ENCODE measurements around the gene CCDC8.
"Not testable (repeated sequence)": the region's sequence is repeated elsewhere in the genome, so short reads cannot be mapped to it uniquely, and the experiment has no call there.

Gene CCDC8

DNA sequence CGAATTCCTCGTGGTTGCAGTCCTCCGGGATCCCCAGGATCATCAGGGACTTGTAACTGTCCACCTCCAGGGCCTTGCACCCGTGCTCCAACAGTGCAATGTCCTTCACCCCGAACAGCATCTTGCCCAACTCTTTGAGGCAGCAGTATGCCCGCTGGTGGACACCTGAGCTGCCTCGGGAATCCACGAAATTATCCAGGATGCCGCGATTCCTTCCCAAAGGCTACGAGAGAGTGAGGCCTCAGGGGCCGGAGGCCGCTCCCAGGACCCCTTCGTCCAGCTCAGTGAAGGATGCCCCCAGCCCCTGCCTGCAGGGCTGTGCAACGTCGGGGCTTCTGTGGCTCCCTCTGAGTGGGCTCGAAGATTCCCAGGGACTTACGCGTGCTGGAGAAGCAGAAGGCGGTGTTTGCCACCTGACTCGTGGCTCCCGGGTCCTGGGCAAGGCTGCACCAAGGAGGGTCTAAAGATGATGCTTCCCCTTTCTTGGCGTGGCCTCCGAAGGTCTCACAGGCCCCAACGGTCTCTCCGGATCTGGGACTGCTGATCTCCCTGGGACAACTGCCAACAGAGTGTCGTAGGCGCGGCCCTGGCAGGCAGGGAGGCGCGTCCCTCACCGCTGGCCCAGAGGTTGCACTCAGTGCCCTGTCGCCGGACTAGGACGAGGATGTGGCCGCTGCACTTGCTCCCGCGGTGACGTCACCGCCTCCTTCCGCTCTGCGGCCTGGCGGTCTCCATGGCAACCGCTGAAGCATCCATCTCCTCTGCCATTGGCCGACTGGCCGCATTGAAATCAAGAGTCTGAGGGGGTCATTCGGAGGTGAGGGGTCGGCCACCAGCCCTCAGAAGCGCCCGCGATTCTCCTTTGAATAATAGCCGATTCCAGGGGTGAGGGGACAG is 15.1 kb upstream of the CCDC8 start, which contains the start of gene PNMA8C:
Gene PNMA8C (minus strand): TSS at position 698 of the 897 bp plus-strand sequence. CDS start 577 bp downstream, at position 121.
- DNase-seq (ENCODE audit: low read depth, low spot score) = no peak

- DNase-seq (ENCODE audit: low read depth, low spot score) = no peak
These were observed 14.2 kb upstream of the CCDC8 start for GRCh38 chr19:46427518-46428045.

- DNase-seq (ENCODE audit: low read depth, low spot score) = peak; percentile 30
These were observed 13.3 kb upstream of the CCDC8 start for GRCh38 chr19:46426506-46427162.

DNA sequence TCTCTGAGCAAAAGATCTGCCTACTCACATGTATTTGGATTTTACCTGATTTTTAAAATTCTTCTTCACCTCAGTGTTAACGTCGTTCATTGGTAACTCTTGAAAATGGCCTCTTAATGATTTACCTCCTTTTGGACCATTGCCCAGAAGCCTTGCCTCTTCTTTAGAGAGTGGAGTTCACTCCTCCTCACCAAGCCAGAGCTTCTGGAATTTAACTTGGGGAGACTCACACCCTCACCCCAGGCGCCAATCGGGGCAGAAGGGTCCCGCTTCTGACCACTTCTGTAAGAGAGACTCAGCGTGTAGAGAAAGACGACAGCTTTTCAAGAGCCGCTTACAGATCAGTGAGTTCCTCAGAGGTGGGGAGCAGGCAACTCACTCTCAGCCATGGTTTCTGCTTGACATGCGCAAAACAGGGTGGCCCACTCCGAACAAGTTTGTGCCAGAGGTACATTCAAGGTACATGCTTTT is 12.7 kb upstream of the CCDC8 start:
- DNase-seq (ENCODE audit: low read depth, low spot score) = no peak

DNA sequence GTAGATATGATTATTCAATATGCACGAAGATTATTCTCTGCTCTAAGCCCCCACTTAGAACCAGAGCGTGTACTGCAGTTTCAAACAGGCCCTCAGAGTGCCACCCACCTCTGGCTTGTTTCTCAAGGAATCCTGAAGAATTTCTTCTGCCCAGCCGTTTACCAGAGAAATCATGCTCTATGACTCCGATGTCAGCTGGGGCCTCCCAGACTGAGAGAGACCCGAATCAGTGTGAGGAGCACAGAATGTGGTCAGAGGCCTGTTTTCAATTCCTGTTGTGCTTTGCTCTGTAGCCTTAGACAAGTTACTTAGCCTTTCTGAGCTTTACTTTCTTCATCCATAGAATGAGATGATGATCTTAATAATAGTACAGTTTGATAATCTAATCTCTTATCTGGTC is 9.8 kb upstream of the CCDC8 start:
- no peak for DNase-seq (ENCODE audit: low read depth, low spot score)

GRCh38 chr19:46422344-46422743 is 9.0 kb upstream of the CCDC8 start:
- DNase-seq (ENCODE audit: low read depth, low spot score) = no peak

GRCh38 chr19:46420056-46420455 is 6.7 kb upstream of the CCDC8 start:
- no peak for DNase-seq (ENCODE audit: low read depth, low spot score)

DNA sequence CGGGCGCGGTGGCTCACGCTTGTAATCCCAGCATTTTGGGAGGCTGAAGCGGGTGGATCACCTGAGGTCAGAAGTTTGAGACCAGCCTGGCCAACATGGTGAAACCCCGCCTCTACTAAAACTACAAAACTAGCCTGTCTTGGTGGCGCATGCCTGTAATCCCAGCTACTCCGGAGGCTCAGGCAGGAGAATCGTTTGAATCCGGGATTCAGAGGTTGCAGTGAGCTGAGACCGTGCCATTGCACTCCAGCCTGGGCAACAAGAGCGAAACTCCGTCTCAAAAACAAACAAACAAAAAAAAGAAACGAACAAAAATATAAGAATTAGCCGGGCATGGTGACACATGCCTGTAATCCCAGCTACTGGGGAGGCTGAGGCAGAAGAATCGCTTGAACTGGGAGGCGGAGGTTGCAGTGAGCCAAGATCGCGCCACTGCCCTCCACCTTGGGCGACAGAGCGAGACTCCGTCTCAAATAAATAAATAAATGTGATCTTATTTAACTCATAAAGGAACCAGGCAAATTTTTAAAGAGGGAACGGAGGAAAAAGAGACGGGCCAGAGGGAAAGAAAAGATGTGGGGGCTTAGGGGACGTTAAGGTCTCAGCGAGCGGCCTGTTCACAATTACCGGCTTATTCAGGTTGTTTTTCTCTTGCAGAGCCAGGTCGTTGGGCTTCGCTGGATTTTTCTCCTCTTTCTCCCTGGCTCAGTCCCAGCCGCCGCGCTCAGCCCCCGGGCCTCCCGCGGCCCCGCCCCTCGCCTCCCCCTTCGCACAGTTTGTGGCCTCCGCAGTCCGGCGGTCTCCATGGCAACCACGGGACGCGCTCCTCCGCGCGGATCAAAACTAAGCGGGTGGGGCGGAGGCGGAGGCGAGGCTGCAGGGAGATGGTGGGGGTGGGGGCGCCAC is 2.7 kb upstream of the CCDC8 start:
- DNase-seq (ENCODE audit: low read depth, low spot score) = not testable (repeated sequence)

- DNase-seq (ENCODE audit: low read depth, low spot score) = not testable (repeated sequence)
These were observed 1.5 kb upstream of the CCDC8 start for GRCh38 chr19:46414899-46415298.

DNA sequence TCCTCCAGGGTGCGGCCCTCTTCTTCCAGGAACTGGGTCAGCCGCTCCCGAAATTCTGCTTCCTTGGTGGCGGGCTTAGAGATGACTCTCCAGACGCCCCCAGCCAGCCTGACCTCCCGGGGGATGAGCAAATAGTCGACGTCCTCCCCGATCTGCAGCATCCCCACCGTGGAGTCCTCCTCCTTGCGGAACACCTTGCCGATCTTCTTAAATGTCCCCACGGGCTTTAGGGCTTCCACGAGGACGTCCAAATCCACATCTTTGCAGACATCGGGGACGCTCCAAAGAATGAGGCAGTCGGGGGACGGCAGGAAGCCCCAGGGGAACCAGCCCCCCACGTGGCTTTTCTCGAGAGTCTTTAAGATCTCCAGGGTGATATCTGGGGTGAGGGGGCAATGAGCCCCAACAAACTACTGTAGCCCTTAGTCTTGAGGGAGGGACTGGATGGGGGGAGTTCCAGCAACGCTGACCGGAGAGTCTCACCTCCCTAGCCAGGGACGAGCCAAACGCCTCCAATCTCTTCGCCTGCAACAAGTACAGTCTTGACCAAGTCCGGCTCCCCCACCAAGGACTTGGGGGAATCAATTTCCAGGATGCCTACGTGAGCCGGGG is 608 bp downstream of the CCDC8 start:
- no peak for DNase-seq (ENCODE audit: low read depth, low spot score)

DNA sequence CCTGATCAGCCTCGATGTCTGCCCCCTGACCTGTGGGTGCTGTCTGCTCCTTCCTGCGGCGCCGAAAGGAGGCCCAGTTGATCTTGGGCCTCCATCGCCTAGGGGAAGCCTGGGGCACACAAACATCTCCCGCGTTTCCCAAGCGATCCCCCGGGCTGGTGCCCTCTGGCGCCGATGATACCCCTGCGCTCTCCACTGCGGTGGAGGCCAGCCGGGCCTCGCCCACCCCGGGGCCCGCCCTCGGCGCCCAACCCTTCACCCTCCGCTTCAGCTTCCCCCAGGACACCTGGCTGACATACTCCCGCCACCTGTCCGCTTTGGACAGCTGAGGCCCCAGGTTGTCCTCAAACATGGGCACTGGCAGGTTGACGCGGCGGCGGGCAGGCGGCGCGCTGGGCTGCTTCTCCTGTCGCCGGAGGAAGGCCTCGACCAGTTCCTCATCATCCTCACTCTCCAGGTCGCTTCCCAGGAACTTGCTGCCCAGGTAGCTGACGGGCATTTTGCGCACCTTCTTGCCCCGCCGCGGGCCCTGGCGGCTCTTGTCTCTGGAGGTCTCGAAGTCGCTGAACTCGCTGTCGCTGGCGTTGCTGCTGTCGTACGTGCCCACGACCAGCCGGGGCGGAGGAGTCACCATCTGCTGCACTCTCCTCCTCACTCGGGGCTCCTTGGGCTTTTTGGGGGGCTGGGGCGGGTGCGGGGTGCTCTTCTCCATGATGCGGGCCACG is 1.3 kb downstream of the CCDC8 start:
- DNase-seq (ENCODE audit: low read depth, low spot score) = no peak

DNA sequence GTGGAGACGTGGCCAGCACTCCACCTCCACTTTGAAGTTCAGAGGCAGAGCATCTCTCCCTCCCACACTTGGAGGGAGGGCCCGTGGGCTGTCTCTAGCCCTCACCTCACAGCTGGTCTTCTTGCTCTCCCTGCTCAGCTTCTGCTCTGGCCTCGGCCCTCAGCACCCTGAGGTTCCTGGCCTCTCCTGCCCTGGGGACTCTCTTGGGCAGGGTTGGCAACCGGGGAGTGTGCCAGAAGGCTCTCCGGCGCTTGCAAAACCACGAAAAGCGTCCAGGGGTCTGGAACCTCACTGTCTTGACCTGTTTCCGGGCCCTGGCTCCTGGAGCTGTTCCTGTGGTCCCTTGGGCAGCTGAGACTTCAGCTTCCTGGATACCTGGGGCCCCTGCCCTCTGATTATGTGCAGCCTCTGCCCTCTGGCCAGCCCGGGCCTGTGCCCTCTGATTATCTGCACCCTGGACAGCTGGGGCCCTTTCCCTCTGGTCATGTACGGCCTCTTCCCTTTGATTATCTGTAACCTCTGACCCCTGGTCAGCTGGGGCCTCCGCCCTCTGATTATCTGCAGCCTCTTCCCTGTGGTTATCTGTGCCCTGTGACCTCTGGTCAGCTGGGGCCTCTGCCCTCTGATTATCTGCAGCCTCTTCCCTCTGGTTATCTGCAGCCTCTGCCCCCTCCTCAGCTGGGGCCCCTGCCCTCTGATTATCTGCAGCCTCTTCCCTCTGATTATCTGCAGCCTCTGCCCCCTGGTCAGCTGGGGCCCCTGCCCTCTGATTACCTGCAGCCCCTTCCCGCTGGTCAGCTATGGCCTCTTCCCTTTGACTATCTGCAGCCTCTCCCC is 2.1 kb downstream of the CCDC8 start:
- DNase-seq (ENCODE audit: low read depth, low spot score) = no peak

DNA sequence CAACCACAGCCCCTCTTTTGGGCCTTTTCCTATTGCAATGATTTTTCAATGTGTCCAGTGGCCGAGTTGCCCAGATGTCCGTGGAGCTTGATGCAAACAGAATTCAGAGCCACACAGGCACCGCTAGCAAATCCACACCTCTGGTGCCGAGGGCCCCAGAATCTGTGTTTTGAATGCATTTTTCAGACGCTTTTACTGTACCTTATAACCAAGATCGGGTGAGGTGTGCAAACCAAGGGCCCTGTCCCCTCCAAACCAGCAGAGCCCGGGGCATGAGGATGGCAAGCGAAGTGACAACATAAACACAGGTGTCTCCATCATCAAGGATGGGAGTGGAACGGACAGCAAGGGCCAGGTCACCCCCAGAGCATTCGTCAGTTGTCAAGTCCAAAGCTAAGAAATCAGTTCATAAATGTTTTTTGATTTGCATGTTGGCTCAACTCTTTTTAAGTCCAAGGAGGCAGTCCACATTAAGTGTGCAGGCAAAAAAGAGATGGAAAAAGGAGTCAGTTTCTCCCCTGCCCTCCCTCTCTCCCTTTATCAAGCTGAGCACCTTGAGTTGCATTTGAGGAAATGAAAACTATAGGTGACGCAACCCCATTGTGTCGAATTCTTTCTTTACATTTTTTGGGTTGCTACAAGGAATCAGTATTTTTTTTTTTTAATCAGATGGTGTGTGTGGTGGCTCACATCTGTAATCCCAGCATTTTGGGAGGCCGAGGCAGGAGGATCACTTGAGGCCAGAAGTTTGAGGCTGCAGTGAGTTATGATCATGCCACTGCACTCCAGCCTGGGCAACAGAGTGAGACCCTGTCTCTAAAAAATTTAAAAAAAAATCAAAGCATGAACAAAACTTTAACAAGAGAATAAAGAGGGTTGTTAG is 2.9 kb downstream of the CCDC8 start:
- no peak for DNase-seq (ENCODE audit: low read depth, low spot score)

GRCh38 chr19:46409191-46409590 is 4.2 kb downstream of the CCDC8 start:
- DNase-seq (ENCODE audit: low read depth, low spot score) = no peak

- DNase-seq (ENCODE audit: low read depth, low spot score) = no peak
These were observed 4.7 kb downstream of the CCDC8 start for GRCh38 chr19:46408664-46409039.

GRCh38 chr19:46407856-46408663 is 5.3 kb downstream of the CCDC8 start:
- no peak for DNase-seq (ENCODE audit: low read depth, low spot score)

- DNase-seq (ENCODE audit: low read depth, low spot score) = no peak
These were observed 6.4 kb downstream of the CCDC8 start for GRCh38 chr19:46406976-46407375.
